HG03558 (cell line): ENCODE data around the gene SYAP1.
"Not testable (repeated sequence)": the region's sequence is repeated elsewhere in the genome, so short reads cannot be mapped to it uniquely, and the experiment has no call there.

Experiments
- ATAC-seq: cut with Tn5 transposase; IDR thresholded peaks from one replicate; pipeline ENCODE4 v1.9.1; 2021; ENCODE audit warnings: moderate number of reproducible peaks; ENCODE audit not compliant: unreplicated experiment; ENCODE audit errors: extremely low read depth

SYAP1 gene

DNA sequence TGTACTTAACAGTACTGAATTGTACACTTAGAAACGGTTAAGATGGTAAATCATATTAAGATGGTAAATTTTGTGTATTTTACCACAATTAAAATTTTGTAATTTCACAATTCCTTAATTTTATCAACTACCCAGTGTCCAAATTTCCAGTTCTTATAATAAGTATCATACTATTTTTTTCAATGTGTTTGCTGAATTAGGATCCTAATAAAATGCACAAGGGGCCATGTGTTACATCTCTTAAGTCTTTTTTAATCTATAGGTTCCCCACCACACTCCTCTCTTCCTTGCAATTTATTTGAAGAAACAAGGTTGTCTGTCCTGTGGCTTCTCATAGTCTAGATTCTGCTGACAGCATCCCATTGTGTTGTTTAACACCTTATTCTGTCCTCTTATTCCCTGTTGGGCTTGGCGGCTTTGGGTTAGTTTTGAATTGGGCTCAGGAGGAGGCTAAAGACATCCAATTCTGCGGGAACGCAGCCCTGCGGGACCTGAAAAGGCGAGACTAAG lies 533 bp upstream of the SYAP1 start:
- no peak for ATAC-seq

DNA sequence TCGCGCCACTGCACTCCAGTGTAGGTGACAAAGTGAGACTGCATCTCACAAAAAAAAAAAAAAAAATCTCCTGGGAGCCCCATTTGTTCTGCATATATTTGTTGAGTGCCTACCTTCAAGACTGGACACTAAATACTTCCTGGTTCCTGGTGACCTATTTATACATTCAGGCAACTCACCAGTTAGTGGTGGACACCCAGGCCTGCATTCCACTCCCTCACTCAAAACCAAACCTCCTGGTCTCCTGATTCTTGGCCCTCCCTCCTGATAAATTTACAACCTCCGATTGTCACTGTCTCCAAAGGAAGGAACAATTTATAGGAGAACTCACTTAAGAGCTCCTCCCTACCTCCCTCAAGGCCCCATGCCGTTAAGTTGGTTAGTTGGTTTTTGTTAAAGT lies 3.1 kb downstream of the SYAP1 start:
- no peak for ATAC-seq

DNA sequence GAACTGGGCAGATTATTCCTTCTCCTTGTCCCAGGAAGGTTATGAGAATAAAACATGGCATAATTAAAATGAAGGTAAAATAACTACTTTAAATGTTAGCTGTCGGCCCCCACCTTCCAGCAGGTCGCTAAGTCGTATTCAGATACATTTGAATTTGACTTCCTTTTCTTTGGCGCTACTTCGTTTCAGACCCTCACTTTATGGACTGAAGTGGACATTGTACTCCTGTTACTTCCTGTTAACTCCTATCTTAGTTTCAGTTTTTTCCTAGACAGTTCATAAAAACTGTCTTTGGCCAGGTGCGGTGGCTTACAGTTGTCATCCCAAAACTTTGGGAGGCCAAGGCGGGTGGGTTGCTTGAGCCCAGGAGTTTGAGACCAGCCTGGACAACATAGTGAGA lies 5.7 kb downstream of the SYAP1 start:
- ATAC-seq = no peak

DNA sequence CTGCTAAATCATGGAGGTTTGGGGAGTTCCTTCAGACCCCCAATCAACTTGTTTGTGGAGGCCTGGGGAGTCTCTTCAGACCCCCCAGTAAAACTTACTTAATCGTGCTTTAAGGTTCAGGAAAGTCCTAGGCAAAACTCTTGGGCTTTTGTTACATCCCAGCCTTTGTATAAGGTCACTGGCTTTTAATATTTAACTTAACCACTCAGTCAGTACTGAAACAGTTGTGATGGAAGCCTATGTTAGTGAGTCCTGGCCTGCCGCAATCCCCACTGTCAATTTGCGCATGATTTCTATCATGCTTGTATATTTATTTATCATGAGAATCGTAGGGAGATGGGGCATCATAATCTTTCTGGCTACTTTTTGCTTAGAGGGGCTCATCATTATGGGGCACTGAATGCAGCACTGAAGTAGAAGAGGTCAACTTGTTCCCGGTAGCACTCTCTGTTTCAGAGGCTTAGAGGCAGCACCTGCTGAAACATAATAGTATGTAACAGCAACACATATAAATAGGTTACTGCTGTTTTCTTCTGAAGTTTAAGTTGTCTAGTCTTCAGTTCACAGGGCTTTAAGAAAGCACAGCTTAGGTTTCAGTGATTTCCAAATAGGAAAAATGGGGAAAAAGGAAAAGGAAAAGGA lies 7.1 kb downstream of the SYAP1 start:
- ATAC-seq = not testable (repeated sequence)

DNA sequence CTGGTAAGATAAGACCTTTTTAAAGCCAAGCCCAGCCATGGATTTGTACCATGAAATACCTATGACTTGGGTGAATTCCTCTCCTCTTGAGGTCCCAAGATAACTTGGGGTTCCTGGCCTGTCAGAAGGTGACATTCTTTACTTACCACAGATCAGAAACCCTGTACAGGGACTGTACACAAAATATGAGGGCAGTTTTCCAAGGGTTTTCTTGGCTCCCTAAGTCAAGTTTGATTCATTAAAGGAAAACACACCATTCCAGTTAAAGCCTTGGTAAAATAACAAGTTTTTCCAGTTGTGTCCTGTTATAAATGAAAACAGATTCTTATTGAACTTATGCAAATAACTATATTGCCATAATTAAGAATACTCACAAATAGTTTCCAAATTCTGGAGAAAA lies 8.2 kb downstream of the SYAP1 start:
- ATAC-seq = no peak

DNA sequence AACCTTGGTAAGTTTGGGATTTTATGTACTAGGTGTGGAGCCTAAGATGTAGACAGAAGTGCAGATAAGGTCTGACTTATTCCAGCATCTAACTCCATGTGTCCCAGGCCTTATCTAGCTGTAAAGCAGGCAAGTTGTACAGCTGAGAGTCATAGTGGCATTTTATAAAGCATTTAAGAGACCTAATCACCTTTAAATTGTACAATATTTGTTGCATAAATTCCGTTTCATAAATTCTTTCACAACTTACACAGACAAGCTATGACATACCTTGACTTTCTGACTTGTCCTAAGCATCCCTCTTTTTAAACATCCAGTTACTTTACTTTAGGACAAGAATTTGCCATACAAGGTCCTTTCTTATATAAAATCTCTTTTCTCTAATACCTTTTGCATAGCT lies 11.0 kb downstream of the SYAP1 start:
- ATAC-seq = no peak

DNA sequence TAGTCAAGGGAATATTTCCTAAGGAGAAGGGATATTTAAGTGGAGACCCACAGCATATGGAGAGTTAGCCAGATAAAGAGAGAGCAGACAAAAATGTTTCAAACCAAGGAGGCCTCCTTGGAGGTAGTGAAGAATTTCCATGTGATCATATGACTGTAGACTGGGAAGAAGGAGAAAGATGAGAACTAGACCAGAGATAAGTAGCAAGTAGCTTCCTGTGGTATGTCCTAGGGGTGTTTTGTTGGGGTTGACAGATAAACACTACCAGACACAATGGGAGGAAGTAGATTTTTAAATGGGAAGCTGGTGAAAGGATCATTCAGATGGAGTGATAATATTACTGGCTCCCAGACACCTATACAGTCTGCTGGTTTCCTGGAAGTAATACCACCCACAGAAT lies 13.6 kb downstream of the SYAP1 start:
- no peak for ATAC-seq

DNA sequence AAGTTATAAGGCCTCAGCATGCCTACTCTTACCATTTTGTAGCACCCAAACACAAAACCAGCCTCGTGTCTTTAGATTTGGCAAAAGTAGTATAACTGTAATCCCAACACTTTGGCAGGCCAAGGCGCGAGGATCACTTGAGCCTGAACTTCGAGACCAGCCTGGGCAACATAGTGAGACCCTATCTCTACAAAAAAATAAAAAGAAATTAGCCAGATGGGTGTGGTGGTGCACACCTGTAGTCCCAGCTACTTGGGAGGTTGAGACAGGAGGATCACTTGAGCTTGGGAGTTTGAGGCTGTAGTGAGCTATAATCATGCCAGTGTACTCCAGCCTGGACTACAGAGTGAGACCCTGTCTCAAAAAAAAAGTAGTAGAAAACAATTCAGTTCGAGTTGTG lies 17.6 kb downstream of the SYAP1 start:
- no peak for ATAC-seq

DNA sequence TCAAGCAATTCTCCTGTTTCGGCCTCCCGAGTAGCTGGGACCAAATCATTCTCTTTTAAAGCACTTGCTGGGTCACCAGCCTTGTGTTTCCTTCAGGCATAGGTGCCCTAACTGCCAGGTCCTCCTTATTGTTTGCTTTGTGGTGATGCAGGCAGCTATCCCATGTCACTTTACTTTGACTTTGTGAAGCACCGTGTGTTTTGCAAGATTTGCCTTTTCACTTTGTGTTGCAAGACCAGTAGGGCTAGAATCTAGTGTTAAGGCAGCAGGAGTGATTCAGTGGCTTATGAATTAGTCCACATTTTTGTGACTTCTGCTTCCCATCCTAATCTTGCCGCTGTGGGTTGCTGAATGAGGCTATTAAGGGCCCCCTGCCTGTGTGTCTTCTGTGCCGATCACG lies 20.2 kb downstream of the SYAP1 start:
- no peak for ATAC-seq

DNA sequence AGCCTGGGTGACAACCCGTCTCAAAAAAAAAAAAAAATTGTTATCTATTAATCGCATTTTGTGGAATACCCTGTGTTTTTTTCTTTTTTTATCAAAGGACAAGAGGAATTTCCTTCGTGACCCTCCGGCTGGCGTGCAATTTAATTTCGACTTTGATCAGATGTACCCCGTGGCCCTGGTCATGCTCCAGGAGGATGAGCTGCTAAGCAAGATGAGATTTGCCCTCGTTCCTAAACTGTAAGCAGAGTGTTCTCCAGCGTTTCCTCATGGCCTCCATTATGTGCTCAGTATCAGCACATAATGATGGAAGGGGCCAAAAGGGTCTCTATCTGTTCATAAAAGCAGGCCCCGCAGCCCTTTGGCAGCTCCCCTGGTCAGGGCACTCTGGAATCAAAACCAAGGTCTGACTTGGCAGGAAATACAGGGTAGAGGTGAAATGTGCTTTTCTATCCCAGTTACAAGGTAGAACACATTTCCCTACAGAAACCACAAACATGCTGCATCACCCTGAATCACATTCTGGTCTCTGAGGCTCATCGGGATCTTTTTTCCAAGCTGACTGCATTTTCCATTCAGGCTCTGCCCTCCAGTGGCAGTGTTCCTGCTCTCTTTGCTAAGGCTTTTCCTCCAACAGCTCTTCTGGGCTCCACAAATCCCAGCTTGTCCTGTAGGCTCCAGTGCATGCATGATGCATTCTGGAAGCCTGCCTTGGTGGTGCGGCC lies 24.4 kb downstream of the SYAP1 start:
- no peak for ATAC-seq

DNA sequence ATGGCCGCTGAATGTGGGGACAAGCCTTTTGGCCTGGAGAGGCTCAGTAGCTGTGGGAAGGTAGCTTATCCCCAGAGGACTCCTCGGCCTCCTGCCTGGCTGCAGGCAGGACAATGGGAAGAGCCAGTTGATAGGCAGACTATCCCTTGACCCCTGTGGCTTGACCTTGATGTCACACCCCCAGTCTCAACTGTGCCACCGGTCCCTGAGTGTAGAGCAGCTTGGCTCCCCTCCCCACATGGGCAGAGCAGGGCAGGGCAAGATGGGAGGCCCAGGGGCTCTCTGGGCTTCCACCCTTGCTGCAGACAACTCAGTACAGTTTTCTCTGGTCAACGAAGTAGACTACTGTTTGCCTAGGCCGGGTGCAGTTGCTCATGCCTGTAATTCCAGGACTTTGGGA lies 25.7 kb downstream of the SYAP1 start:
- no peak for ATAC-seq

DNA sequence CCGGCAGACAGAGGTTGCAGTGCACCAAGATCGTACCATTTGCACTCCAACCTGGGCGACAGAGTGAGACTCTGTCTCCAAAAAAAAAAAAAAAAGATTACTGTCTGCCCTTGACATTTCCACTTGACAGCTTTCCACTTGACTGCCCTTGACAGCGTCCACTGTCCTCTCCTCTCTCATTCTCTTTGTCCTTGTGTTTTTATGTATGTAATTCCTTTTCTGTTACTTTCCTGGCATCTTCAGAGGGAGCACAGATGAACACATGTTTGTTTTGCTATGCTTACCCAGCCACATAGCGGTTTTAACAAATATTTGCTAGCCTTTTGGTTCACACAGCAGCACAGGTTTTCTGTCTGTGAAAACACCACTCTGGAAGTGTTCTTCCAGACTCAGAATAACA lies 26.2 kb downstream of the SYAP1 start:
- ATAC-seq = no peak

DNA sequence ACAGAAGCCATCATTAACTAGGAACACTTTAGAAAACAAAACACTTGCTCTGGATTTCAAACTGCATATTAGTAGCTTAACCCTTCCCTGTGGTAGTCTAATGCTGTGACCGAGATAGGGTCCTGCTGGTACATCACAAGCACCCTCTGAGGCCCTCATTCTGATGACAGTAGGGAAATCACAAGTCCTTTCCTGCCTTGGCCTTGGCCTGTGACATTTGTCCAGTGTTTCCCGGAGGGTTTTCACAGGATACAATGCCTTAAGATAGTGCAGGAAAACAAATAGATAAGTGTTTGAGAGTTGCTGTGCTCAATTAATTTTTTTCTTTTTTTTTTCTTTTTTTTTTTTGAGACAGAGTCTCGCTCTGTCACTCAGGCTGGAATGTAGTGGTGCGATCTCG lies 29.0 kb downstream of the SYAP1 start:
- ATAC-seq = no peak

DNA sequence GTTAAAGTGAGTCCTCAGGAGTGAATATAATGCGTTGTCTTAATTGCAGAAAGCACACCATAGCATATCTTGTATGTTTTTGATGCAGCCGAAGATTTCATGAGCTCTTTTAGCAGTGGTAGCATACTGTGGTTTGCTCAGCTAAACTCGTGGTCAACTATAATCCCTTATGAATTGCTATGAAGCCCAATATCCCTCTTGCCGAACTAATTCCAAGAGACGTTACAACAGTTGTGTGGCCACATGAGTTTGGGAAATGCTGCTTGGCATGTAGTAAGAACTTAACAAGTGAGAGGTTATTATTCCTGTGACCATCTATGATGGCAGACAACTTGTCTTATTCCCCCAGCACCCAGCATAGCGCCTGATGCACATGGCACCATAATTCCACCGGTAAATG lies 30.7 kb downstream of the SYAP1 start:
- ATAC-seq = no peak

DNA sequence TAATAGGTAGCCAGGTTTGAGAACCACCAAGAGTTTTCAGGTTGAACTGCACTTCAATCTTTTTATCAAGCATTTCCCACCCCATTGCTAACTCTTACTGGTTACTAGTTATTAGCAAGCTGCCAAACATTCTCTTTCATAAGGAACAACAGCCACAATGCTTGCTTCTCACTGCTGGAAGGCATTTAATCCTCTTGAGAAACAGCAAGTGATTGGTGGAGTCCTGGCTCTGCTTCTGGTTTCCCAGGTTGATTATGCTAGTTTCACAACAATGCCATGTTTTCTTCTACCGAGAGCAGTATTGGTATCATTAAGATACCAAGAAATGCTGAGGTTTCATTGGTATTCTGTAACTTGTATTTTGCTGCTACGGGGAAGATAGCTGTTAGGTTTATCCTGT lies 34.6 kb downstream of the SYAP1 start:
- no peak for ATAC-seq

DNA sequence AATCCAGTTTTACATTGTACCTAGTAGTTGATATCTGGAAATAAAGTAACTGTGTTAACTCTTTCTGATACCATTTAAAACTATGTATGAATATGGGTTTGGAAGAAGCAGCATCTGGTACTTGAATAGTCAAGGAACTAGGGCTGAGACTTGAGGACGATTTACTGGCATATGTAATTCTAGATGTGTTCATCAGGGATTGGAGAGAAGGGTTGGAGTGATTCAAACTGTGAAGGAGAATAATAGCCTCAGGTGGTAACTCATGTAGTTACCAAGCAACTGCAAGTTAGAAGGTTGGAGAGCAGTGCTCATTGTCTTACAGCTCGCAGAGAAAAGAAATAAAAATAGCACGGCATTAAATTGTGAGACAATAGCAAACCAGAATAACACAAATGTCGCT lies 37.3 kb downstream of the SYAP1 start:
- ATAC-seq = no peak

DNA sequence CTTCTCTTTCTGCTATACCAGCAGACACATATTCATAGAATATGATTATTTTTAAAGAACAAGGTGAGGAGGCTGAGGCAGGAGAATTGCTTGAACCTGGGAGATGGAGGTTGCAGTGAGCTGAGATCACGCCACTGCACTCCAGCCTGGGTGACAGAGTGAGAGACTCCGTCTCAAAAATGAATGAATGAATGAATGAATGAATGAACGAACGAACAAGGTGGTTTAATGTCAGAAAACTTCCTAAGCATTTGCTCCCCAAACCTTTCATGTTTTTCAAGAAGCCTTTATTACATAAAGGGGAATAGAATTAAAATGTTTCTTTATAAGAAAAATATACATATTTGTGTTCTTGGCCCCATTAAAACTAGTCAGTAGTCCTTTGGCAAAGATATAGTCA lies 42.1 kb downstream of the SYAP1 start:
- ATAC-seq = not testable (repeated sequence)

DNA sequence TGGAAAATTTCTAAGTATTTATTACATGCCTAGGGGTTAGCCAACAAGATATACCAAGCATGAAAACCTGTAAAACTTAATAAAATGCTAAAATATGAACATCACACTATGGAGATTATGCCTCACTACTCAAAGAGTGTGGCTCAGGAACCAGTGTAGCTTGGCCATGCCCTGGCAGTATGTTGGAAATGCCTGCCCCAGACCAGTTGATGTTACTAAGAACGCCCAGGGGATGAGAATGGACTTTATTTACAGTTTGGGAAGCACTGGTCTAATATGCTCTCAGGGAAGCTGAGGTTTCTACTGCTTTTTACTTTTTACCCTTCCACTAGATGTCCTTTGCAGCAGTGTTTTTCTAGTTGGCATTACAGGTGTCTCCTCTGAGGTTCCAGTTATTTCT lies 43.2 kb downstream of the SYAP1 start:
- ATAC-seq = no peak

DNA sequence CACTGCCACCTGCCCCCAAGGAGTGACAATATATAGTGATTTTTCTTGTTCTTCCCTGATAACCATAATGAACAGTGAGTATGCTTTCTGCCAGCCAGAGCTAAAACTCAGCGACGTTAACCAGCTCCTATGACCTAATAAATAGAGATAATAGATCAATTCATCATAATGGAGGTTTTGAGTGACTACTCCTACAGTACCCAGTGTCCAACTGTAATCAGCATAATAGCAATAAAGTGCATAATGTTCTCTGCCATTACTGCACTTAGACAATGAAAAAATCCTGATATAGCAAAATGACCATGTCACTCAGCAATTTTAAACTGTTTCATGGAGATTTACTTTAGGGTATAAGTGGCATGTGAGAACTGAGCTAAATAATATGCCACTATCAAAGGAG lies 46.2 kb downstream of the SYAP1 start:
- ATAC-seq = no peak

DNA sequence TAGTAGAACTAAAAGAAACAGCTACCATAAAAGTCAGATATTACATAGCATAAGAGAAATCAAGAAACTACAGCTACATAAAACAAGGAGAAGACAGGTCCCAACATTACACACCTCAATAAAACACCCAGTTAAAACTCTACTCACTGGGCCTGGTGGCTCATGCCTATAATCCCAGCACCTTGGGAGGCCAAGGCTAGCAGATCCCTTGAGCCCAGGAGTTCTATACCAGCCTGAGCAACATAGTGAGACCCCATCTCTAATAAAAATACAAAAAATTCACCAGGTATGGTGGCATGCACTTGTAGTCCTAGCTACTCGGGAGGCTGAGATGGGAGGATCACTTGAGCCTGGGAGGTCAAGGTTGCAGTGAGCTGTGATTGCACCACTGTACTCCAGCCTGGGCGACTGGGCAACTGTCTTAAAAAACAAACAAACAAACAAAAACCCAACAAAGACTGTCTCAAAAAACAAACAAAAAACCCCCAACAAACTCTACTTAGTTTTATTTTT lies 51.6 kb downstream of the SYAP1 start:
- ATAC-seq = no peak

DNA sequence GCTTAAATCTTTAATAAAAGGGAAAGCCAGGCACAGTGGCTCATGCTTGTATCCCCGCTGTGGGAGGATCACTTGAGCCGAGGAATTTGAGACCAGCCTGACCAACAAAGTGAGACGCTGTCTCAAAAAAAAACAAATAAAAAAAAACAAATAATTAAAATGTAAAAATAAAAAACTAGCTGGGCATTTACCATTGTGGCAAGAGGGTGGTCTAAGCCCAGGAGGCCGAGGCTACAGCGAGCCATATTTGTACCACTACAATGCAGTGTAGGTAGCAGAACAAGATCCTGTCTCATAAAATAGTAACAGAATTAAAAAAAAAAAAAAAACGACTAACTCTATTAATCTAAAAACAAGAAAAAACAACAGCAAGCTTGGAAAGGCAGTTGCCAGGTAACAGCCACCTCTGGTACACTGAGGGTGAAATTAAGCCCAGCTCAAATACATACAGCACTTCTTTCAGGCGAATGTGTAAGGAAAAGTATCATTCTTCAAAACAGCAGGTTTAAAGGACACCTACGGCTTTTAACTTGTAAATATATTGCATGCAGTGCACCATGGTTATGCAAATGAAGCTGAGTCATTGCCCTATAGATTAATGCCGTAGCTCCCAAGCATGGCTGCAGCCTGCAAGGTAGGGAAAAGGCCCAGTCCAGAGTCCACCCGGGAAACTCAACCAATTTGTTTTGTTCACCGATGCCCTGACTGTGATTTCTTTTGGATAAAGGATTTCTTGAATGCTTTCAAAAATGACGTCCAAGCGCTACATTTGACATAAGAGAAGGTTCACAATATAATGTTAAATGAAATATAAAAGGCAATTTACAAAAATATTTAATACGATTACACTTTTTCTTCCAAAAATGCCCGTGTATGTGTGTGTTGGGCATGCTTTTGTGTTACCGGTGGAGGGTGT lies 52.3 kb downstream of the SYAP1 start:
- no peak for ATAC-seq
